NK-92 treated with Interleukin-12 subunit alpha and Interleukin-12 subunit beta, amount 100 ng/mL, for 24 hours (cell line): ENCODE data around the gene KCNAB3.
"Not testable (repeated sequence)": the region's sequence is repeated elsewhere in the genome, so short reads cannot be mapped to it uniquely, and the experiment has no call there.

ENCODE experiments used
- DNase-seq: peaks from one replicate; lab custom pipeline; 2025; lab: John Stamatoyannopoulos, UW

KCNAB3 gene

DNA sequence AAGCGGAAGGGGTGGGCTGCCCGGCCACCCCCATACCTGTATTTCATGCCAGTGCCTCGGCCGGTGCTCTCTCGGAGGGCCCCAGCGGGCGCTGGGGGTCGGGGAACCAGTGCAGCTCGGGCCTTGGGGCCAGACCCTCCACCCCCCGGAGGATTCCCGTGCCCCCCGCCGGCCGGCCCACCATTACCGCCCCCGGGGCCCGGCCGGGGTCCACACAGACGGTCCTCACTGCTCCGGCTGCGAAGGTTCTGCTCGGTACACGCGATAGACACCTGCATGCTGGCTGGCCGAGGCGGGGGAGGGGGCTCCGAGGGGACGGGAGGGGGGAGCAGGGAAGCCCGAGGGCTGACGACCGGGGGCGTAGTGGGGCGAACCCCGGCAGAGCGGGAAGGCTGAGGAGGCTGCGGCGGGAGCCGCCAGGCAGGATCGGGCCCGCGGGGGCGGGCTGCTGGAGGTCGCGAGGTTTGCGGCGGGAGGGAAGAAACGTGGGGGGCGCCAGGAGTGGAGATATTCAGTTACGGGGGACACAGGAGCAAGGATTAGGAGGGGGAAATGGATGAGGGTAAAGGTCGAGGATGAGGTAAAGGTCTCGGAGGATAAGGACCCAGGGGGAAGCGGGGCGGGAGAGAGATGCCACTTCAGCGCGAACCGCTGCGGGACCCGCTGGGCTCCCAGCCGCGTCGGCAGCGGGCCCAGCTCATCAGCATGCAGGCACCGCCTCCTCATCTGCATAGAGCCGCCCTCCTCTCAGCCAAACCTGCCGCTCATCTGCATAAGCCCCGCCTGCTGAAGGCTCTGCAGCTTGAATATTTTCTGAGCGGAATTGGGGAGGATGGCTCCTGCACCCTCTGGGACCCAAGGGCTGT lies at the start of gene KCNAB3:
Gene KCNAB3, minus strand, starts transcription at position 699 of the 866 bp plus-strand sequence. Its CDS starts 421 bp downstream, at position 278.
- no peak for DNase-seq

DNA sequence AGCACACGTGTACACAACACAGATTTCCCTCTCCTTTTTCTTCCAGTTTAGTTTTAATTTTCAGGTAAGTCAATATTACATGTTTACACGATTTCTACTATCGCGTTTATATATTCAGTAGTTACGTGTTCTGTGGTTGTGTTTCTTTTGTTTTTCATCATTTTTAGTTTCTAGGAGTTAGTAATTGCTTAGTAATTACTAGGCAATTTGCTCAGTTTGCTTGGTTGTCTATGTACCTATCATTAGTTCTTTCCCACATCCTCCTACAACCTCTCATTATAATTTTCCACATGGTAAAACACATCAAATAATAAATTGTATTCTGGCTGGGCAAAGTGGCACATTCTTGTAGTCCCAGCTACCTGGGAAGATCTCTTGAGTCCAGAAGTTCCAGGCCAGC lies 48.1 kb upstream of the KCNAB3 start:
- DNase-seq = no peak

DNA sequence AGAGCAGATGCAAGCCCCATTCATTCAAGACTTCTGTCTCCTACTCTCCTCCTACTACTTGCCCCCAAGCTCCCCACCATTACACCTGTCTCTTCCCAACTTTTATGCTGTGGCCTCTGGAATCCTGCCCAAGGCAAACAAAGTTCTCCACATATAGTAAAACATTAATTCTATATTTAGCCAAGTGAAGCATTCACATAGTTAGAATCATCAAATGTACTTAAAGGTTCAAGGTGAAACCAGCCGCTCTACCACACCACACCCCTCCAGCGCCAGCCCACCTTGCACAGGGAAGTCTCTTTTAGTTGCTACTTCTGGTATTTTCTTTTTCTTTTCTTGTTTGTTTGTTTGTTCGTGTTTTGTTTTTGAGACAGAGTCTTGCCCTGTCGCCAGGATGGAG lies 47.4 kb upstream of the KCNAB3 start:
- DNase-seq = no peak

DNA sequence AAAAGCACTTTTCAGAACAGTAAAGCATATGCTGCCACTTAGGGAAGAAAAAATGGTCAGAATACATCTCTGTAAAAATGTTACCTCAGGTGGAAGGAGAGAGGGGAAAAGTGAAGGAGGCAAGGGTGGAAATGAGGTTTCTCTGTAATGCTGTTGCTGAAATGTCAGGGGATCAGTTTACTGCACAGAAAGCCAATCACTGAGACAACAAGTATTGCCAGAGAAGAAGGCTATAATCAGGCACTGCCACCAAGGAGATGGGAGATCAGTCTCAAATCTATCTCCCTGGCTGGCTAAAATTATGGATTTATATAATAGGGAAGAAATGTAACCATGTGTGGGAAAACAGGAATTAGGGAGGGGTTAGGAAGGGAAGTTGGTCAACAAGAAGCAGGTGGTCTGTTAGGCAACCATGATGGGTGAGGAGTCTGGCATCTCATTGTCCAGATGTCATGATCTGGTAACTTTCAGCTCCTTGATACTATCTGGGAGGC lies 45.0 kb upstream of the KCNAB3 start:
- DNase-seq = no peak

DNA sequence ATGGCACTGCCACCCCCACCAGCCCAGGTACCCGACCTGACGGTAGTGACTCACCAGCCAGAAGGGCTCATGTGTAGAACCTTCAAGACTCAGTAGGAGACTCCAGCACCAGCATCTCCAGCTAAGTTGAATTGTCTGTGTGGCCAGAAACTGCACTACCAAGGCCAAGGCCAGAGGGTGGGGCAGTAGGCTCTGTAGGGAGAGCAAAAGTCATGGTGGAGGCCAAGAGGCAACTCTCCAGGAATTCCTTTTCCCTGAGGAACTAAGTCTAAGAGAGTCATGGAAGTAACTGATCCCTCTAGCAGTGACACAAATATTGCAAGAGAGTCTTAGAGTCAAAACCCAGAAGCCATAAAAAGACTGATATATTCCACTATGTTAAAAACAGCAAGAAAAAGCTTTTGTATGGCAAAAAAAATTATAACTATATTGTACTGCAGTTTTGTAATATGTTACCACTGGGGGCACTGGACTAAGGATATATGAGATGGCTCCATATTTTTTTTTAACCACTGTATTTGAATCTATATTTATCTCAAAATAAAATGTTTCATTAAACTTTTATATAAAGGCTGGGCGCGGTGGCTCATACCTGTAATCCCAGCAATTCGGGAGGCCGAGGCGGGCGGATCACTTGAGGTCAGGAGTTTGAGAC lies 42.6 kb upstream of the KCNAB3 start:
- DNase-seq = no peak

DNA sequence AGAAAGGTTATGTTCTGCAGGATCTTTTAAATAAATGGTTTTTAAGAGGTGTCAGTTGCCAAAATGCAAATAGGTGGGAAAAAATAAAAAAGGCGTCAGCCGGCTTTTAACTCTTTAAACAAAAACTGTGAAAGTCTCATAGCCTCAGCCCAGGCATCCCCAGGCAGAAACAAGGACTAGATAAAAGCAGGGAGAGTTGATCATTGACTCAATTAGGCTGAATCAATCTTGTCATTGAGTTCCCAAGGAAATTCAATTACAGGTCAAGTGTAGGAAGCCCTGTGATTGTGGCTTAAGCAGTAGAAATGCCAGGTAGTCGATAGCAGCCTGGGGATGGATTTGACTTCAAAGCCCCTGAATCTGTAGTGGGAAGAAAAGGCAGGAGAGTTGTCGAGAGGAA lies 42.0 kb upstream of the KCNAB3 start:
- no peak for DNase-seq

DNA sequence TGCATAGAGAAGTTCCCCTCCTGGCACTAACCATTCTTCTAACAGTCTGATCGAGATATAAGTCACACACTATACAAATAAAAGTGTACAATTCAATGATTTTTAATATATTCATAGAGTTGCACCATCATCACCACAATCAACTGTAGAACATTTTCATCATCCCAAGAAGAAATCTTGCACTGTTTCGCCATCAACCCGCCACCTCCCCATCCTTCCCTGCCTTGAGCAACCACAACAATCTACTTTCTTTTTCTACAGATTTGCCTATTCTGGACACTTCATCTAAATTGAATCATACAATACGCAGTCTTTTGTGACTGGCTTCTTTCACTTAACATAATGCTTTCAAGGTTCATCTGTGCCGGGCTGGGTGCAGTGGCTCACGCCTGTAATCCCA lies 39.8 kb upstream of the KCNAB3 start:
- DNase-seq = no peak

DNA sequence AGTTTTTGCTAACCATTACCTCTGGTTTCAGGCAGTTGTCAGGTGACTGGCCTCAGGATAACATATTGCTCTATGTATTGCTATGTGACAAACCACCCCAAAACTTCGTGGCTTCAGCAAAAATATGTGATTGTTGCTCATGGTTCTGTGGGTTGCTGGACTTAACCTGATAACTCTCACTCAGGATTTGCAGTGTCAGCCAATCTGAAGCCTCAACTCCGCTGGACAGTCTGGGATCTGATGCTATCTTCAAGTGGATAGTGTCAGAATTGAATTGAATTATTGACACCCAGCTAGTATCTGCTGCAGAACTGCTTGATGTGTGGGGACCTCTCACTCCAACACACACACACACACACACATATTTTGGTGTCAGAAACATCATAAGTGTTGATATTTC lies 38.1 kb upstream of the KCNAB3 start:
- no peak for DNase-seq

DNA sequence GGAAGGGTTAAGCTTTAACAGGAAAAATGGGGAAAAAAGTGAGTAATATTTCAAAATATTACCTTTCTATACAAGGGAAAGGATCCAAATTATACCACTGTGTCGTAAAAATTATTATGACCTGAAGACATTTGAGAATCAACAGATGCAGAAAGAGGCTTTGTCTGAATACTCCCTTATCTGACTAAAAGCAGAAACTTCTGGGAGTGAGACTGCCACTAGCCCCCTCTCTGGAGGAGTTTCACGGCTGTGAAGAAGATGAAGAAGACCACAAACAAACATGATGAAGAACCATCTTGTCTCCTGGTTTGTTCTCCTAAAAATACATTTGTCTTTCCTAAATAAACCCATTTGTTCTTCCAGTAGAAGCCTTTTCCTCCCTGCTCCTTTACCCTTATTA lies 31.8 kb upstream of the KCNAB3 start:
- DNase-seq = no peak

DNA sequence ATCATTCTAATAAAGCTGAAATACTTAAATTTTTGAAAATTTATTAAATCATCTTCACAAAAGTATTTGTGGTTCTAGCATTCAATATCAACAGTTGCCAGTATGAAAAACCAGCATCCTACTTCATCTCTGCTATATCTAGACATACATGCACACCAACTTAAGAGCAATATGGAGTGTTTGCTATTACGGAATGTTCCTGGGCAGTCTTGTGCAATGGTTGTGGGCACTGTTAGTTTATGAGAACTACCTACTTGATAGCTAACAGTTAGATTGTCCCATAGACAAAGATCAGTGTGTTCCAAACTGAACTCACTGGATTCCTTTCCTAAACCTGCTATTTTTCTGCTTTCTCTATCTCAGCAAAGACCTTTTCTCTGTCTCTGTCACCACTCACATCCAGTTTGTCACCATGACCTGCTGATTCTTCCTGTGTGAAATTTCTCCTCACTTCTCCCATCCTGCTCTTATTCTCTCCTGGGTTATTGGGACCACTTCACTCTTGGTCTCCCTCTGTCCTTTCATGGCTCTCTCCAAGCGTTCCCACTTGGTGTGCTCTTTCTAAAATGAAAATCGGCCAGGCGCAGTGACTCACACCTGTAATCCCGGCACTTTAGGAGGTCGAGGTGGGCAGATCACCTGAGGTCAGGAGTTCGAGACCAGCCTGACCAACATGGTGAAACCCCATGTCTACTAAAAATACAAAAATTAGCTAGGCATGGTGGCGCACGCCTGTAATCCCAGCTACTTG lies 30.0 kb upstream of the KCNAB3 start:
- DNase-seq = no peak

DNA sequence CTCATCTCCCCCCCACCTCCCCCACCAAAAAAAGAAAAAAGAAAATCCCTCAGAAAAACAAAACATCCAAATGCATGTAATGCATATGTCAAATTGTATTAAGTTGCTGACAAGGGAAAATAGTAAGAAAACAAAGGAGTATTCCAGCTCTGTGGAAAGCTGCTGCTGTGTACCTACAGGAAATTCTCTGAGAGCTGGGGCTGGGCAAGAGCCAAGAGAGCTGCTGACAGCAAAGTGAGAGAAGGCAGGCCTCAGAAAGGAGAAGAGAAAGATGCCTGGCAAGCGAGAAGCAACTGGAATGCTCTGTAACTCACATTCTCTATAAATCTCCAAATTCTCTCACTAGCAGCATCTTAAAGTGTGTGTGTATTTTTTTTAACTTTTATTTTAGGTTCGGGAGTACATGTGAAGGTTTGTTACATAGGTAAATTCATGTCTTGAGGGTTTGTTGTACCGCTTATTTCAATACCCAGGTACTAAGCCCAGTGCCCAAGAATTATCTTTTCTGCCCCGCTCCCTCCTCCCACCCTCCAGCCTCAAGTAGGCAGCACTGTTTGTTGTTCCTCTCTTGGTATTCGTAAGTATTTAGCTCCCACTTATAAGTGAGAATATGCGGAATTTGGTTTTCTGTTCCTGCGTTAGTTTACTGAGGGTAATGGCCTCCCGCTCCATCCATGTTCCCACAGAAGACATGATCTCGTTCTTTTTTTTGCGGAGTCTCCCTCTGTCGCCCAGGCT lies 26.7 kb upstream of the KCNAB3 start:
- no peak for DNase-seq

DNA sequence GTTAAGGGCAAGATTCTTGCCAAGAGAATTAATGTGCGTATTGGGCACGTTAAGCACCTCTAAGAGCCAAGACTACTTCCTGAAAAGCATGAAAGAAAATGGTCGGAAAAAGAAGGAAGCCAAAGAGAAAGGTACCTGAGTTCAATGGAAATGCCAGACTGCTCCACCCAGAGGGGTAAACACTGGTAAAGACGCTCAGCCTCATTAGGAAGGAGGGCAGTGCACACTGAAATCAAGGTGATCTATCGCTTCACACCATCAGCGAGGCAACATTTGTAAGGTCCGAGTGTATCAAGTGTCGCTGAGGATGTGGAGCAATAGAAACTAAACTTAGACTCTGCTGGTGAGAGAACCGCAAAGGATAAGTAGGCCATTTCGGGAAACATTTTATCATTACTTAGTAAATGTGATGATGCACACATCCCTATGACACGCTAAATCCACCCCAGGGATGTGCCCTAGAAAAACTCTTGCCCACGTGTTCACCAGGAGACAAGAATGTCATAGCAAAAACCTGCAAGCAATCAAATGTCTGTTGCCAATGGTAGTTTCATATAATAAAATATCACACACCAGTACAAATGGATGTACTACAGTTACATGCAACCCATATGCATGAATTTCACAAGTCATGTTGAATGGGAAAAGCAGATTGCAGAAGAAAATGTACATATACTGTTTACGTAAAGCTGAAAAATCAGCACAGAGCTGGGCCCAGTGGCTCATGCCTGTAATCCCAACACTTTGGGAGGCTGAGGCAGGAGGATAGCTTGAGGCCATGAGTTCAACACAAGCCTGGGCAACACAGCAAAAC lies 26.0 kb upstream of the KCNAB3 start:
- DNase-seq = no peak

DNA sequence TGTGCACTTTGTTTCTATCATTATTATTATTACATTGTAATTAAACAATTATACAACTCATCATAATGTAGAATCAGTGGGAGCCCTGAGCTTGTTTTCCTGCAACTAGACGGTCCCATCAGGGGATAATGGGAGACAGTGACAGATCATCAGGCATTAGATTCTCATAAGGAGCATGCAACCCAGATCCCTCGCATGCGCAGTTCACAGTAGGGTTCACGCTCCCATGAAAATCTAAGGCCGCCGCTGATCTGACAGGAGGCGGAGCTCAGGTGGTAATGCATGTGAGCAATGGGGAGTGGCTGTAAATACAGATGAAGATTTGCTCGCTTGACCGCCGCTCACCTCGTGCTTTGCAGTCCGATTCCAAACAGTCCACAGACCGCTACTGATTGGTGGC lies 23.6 kb upstream of the KCNAB3 start:
- DNase-seq = not testable (repeated sequence)

DNA sequence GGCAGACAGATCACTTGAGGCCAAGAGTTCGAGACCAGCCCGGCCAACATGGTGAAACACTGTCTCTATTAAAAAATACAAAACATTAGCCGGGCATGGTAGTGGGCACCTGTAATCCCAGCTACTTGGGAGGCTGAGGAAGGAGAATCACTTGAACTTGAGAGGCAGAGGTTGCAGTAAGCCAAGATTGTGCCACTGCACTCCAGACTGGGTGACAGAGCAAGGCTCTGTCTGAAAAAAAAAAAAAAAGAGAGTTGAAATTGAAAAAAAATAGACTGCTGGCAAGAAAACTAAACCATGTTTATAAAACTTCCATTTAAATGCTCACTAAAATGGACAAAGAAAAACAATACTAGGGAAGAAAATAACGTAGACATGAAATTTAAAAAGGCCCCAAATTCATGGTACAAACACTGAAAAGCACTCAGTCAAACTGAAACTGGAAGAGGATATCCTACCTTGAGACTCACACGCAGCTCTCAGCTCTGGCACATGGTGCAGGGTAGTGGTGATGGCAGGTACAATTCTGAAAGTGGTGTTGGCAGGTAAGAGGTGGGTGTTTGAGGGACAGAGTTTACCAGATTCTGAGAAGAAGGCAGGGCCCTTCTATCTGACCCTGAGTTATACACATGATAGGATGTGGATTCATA lies 21.6 kb upstream of the KCNAB3 start:
- DNase-seq = no peak

DNA sequence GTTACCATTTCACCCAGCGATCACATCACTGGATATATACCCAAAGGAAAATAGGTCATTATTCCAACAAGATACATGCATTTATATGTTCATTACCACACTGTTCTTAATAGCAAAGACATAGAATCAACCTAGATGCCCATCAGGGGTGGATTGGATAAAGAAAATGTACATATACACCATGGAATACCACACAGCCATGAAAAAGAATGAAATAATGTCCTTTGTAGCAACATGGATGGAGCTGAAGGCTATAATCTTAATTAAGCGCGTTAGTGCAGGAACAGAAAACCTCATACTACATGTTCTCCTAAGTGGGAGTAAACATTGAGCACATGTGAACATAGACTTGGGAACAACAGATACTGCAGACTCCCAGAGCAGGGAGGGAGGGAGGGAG lies 20.9 kb upstream of the KCNAB3 start:
- no peak for DNase-seq

DNA sequence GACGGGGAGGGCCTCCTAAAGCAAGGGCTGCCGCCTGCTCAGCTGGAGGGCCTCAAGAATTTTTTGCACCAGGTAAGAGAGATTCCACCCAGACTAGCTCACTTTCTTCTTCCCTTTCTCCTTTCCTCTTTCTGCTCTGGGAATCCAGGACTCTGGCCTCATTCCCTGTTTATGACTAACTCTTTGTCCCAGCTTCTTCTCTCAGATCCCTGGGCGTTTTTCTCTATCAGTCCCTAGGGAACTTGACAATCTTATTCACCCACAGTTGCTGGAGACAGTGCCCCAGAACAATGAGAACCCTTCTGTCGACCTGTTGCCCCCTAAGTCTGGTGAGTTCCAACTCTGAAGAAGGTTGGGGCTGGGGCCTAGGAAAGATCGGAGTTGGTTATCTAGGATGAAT lies 18.0 kb upstream of the KCNAB3 start:
- DNase-seq = no peak

DNA sequence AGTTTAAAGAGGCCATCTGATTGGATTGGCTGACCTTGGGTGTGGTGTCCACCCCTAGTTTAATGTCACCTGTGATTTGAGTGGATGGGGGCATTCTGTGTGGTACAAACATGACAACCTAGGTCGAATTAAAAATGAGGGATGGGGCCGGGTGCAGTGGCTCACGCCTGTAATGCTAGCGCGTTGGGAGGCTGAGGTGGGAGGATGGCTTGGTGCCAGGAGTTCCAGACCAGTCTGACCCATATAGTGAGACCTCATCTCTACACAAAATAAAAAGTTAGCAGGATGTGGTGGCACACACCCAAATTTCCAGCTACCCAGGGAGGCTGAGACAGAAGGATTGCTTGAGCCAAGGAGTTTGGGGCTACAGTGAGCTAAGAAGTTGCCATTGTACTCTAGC lies 16.8 kb upstream of the KCNAB3 start:
- DNase-seq = no peak

DNA sequence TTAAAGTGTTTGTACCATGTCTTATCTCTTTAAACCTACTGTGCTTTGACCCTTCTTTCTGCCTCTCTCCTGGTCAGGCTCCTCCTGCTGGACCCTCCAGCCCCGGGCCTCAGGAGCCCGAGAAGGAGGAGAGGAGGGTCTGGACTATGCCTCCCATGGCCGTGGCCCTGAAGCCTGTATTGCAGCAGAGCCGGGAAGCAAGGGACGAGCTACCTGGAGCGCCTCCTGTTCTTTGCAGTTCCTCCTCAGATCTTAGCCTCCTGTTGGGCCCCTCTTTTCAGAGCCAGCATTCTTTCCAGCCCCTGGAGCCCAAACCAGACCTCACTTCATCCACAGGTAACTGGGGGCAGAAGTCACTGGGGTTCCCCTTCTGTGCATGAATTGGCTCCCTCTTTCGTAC lies 16.0 kb upstream of the KCNAB3 start:
- no peak for DNase-seq

DNA sequence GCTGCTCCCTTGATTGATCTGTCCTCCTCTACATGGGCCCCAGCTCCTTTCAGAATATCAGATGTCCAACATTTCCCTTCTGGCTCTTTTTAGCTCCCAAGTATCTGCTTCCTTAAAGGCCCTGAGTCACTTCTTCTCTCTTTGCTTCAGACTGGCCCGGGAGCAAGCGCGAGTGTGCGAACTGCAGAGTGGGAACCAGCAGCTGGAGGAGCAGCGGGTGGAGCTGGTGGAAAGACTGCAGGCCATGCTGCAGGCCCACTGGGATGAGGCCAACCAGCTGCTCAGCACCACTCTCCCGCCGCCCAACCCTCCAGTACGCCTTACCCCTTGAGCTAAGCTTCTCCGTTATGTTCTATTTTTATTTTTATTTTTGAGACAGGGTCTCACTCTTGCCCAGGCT lies 14.7 kb upstream of the KCNAB3 start:
- no peak for DNase-seq

DNA sequence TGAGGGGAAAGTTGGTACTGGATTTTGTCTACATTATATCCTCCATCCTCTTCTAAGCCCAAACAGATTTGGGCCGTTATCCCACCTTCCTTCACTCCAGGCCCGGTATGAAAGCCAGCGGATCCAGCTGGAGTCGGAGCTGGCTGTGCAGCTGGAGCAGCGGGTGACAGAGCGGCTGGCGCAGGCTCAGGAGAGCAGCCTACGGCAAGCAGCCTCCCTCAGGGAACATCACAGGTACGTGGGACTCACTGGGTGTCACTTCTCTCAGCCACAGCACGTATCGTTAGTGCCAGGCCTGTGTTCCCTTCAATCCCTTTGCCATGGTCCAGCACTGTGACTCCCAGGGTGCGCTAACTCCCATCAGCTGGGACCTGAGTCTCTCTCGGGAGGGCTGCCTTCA lies 13.6 kb upstream of the KCNAB3 start:
- DNase-seq = no peak

DNA sequence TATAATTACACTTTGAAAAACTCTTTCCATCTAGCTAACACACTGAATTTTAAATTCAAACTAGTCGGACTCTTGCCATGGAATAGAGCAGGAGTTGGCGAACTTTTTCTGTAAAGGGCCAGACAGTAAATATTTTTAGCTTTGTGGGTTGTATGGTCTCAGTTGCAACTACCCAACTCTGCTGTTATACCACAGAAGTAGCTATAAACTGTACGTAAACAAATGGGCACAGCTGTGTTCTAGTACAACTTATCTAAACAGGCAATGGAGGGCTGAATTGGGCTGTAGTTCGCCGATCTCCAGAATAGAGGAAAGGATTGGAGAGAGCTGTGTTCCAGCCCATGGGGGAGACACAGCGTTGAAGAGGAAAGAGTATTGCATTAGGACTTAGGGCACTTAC lies 11.1 kb upstream of the KCNAB3 start:
- DNase-seq = no peak
